GM10847 (cell line): ENCODE data around the gene ZNF800.

ENCODE experiments used
- POLR2A ChIP-seq: IDR thresholded peaks from 2 replicates; pipeline ENCODE4 v1.6.1; 2011; ENCODE audit not compliant: insufficient read length; ENCODE audit errors: extremely low read depth

The ZNF800 gene

DNA sequence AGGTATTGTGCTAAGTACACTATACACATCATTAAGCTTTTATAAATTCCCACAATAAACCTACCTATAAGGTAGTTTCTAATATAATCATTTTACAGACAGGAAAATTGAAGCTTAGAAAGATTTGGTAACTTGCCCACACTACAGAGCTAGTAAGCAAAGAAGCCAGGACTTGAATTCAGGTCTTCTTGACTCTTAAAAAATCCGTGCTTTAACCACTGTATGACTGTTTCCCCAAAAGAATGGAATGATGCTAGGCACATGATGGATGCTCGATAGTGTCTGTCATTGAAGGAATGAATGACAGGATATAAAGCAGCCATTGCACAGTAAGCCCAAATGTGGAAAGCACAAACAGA is 26.6 kb downstream of the ZNF800 start:
- TF ChIP-seq POLR2A: no peak

- no peak for TF ChIP-seq POLR2A
Measured at GRCh38 chr7:127365164-127365956, 27.1 kb downstream of the ZNF800 start.

GRCh38 chr7:127362364-127363027 is 30.0 kb downstream of the ZNF800 start:
- TF ChIP-seq POLR2A: no peak

GRCh38 chr7:127361736-127362135 is 30.8 kb downstream of the ZNF800 start:
- no peak for TF ChIP-seq POLR2A

DNA sequence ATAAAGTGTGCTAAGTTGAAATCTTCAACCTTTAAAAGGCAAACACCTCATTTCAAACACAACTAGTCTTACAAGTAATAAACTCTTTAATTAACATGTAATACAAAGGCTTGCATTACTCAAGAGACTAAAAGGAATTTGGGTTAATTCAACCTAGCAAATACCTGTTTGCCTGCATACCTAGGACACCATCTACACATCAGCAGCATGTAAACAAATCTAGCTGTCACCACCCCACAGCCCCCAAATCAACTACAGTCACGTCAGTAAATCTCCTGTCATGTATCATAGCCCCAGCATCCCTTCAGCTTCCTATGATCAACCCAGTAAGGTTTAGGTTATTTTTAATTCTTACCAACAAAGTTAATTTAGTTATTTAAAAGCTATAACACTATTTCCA is 33.5 kb downstream of the ZNF800 start:
- TF ChIP-seq POLR2A: no peak

- TF ChIP-seq POLR2A: no peak
Measured at GRCh38 chr7:127353897-127354296, 38.6 kb downstream of the ZNF800 start.

DNA sequence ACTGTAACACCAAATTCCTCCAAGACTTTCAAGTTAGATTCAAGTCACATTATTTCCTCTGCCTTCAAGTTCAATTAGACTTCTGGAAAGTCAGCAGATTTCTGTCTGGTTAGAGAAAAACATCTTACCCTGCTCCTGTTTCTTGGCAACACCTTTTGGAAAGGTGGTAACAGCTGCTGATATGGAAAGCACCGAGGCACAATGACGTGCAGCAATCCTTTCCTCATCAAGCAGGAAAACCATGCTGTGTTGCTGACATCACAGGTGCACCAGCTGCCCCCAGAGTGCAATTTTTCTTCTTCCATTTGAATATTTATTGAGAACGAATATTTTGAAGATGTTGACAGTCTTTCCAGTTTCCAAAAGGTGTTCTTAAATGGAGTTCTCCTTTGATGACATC is 41.9 kb downstream of the ZNF800 start:
- TF ChIP-seq POLR2A: no peak

DNA sequence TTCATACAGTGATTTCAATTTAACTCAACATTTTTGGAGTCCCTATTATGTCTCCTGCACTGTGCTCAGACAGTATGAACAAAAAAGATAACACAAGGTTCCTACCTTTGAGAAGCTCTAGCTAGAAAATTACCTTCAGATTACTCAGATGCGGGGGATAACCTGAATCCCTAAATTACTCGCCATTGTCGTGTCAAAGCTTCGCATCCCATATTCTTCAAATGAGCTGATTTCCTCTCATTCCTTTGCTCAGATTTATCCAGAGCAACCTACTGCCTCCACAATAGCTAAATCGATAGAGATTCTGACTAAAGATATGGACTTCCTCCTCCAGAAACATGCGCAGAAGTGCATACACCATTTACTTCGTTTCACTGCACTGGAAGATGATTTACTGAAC is 42.6 kb downstream of the ZNF800 start:
- no peak for TF ChIP-seq POLR2A

DNA sequence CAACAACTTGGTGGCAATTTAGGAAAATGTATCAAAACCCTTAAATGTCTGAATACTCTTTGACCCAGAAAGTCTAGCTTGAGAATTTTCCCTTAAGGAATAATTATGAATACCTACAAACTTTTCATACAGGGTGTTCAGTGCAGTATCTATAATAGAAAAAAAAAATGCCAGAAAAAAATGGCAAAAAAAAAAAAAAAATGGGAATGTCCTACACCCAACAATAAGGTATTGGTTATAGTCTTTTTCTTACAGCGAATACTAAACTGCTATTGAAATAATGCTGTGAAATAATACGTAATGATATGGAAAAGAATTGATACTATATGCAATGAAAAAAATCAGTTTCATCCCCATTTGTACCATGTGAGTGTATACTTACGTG is 44.3 kb downstream of the ZNF800 start:
- TF ChIP-seq POLR2A: no peak

GRCh38 chr7:127347567-127348246 is 44.8 kb downstream of the ZNF800 start:
- no peak for TF ChIP-seq POLR2A

- TF ChIP-seq POLR2A: no peak
Measured at GRCh38 chr7:127346575-127347256, 45.8 kb downstream of the ZNF800 start.

DNA sequence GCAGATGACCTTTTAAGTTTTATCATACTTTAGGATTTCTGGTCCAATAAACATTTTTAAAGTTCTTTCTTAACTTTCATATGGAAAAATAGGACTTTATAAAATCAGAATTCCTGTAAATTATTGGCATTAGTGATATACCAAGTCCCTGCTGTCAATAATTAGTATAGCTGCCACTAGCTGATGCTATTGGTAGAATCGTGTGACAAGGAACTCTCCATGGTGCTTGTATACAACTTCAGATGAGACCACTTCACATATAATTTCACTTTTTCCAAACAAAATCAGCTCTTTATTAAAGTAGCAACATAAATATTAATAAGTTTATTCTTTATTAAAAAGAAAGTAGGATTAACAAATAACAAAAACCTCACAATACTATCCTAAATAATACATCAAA is 49.9 kb downstream of the ZNF800 start:
- no peak for TF ChIP-seq POLR2A

DNA sequence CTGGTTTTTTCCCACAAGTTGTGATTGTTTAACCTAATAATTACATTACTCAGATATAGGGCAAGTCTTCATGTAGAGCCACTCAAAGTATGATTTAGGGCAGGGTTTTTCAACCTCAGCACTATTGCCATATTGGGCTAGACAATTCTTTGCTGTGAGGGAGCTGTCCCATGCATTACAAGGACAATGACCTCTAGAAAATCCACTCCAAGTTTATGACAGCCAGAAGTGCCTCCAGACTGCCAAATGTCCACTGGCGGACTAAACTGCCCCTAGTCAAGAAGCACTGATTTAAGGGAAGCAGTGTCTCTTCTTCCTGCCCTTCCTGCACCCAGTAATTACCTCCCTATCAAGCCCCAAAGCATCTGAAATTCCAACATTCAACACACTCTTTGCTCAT is 54.4 kb downstream of the ZNF800 start:
- TF ChIP-seq POLR2A: no peak

- no peak for TF ChIP-seq POLR2A
Measured at GRCh38 chr7:127337581-127337980, 54.9 kb downstream of the ZNF800 start.

GRCh38 chr7:127336458-127336857 is 56.0 kb downstream of the ZNF800 start:
- TF ChIP-seq POLR2A: no peak

DNA sequence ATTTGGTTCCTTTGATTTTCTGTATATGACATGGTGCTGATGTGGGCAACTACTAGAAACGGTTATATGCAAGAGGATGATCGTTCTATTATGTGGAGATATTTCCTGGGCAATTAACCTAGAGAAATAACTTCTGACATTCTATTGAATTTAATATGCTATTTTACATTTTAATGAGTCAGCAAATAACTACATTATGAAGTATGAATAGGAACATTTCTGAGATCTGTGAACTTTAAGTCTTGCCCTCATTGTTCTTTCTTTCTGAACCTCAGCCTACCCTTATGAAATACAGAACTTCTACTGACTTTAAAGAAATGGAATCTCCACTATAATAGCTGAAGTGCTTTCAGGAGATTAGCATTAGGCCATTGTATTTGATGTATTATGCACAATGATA is 59.6 kb downstream of the ZNF800 start:
- TF ChIP-seq POLR2A: no peak
